Breast epithelium (tissue), 3 donors: ENCODE data around the gene SLC9A6.
"Not testable (repeated sequence)": the region's sequence is repeated elsewhere in the genome, so short reads cannot be mapped to it uniquely, and the experiment has no call there.

Experiments used
- POLR2A ChIP-seq: fragments of 450-650 bp; IDR thresholded peaks from one replicate; pipeline ENCODE4 v1.6.1; 2016; ENCODE audit warnings: antibody characterized with exemption, mild to moderate bottlenecking, moderate library complexity
- POLR2AphosphoS5 ChIP-seq, 3 donors: sonication (generic); formaldehyde crosslinking; IDR thresholded peaks; one replicate each; pipeline ENCODE4 v1.6.1; 2017; ENCODE audit warnings: antibody characterized with exemption in 3 of 3
- TF ChIP-seq, protein P1 (sequence below), 3 donors: fragments of 450-650 bp; IDR thresholded peaks; one replicate each; pipeline ENCODE4 v1.5.1; 2016 to 2017; ENCODE audit warnings: antibody characterized with exemption in 3 of 3, mild to moderate bottlenecking in 3 of 3, moderate library complexity in 3 of 3

DNA sequence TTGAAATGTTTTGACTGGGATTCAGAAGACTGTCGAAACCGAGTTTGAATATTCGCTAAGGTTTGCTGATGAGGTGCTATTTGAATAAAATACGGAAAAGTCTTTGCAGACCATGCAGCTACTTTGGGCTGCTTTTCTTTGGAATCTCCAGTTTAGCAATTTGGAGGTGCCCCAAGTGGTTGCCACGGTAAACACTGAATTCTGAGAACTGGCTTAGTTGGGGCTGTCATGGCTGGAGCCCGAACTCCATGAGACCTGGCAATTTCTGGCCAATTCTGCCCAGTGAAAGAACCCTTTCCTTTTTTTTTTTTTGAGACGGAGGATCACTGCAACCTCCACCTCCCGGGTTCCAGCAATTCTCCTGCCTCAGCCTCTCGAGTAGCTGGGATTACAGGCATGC is 65.6 kb downstream of the SLC9A6 start:
- TF ChIP-seq POLR2A; POLR2AphosphoS5 (IDR thresholded peaks at IDR 0.05): not testable (repeated sequence)
- TF ChIP-seq, protein P1, sequence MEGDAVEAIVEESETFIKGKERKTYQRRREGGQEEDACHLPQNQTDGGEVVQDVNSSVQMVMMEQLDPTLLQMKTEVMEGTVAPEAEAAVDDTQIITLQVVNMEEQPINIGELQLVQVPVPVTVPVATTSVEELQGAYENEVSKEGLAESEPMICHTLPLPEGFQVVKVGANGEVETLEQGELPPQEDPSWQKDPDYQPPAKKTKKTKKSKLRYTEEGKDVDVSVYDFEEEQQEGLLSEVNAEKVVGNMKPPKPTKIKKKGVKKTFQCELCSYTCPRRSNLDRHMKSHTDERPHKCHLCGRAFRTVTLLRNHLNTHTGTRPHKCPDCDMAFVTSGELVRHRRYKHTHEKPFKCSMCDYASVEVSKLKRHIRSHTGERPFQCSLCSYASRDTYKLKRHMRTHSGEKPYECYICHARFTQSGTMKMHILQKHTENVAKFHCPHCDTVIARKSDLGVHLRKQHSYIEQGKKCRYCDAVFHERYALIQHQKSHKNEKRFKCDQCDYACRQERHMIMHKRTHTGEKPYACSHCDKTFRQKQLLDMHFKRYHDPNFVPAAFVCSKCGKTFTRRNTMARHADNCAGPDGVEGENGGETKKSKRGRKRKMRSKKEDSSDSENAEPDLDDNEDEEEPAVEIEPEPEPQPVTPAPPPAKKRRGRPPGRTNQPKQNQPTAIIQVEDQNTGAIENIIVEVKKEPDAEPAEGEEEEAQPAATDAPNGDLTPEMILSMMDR (IDR thresholded peaks at IDR 0.05) = not testable (repeated sequence)
